Endothelial cell (in vitro differentiated cells): ENCODE measurements around the gene SLBP. TPM values are rescaled to one million over a fixed set of nuclear protein-coding genes. Genes with fewer than 3 reads are reported as not detected.

ENCODE experiments used
- DNase-seq: peaks from one replicate; pipeline ENCODE4 v3.0.0; 2021; ENCODE audit warnings: low spot score
- H3K27ac Mint-ChIP-seq: one replicate; pipeline ENCODE4 v1.8.0; 2021; ENCODE audit warnings: mixed read lengths, inconsistent platforms; ENCODE audit not compliant: unreplicated experiment
- H3K27me3 Mint-ChIP-seq: one replicate; pipeline ENCODE4 v1.8.0; 2021; ENCODE audit warnings: mild to moderate bottlenecking, moderate library complexity, mixed read lengths, inconsistent platforms; ENCODE audit not compliant: unreplicated experiment
- H3K36me3 Mint-ChIP-seq: one replicate; pipeline ENCODE4 v1.8.0; 2021; ENCODE audit warnings: mild to moderate bottlenecking, low read depth, mixed read lengths, inconsistent platforms; ENCODE audit not compliant: unreplicated experiment
- H3K4me1 Mint-ChIP-seq: one replicate; pipeline ENCODE4 v1.8.0; 2021; ENCODE audit warnings: mild to moderate bottlenecking, mixed read lengths, inconsistent platforms; ENCODE audit not compliant: unreplicated experiment
- H3K4me3 Mint-ChIP-seq: one replicate; pipeline ENCODE4 v1.8.0; 2021; ENCODE audit warnings: mild to moderate bottlenecking, mixed read lengths, inconsistent platforms; ENCODE audit not compliant: unreplicated experiment
- H3K9me3 Mint-ChIP-seq: one replicate; pipeline ENCODE4 v1.8.0; 2021; ENCODE audit warnings: mixed read lengths, inconsistent platforms; ENCODE audit not compliant: unreplicated experiment
- CTCF ChIP-seq: fragments of 200-600 bp; sonication (generic); IDR thresholded peaks from one replicate; pipeline ENCODE4 v1.5.0; 2021; ENCODE audit warnings: antibody characterized with exemption; ENCODE audit not compliant: unreplicated experiment
- total RNA-seq: library from RNA; stranded (reverse); fragmentation: NEBNext Ultra II Directional; extraction: Animal tissue kit (Norgen Biotek cat#: 25700); gene quantifications from one replicate; pipeline ENCODE4 v1.2.1, GENCODE V29; 2021; ENCODE audit not compliant: unreplicated experiment

Gene SLBP
- total RNA-seq, 1 donor from 2014 or later = 33.2 TPM

DNA sequence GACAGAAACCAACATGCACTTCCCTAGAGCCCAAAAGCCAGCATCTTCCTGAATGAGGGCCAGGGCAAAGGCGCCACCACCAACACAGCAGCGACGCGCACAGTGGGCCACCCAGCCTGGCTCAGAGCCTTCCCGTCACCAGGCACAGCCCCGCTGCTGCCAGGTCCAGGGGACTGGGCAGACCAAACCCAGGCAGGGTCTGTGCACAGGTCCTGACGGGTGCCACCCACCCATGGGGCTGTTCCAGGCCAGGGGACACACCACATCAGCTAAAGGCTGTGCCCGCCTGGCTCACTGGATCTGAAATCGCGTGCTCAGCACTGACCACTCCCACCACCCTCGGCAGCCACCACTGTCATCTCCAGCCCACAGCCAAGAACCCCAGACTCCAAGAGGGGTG lies 41.8 kb downstream of the SLBP start:
- peaks cover 4% of the 10 kb centered on the region for H3K36me3 Mint-ChIP-seq
- no peaks in the 10 kb centered on the region for H3K9me3 Mint-ChIP-seq
- H3K4me3 Mint-ChIP-seq = no peak overlapping the region
- no peak overlapping the region for H3K27ac Mint-ChIP-seq
- no peak for DNase-seq
- peaks cover 8% of the 10 kb centered on the region for H3K4me1 Mint-ChIP-seq
- no peak for TF ChIP-seq CTCF
- H3K27me3 Mint-ChIP-seq = peaks cover 5% of the 10 kb centered on the region

DNA sequence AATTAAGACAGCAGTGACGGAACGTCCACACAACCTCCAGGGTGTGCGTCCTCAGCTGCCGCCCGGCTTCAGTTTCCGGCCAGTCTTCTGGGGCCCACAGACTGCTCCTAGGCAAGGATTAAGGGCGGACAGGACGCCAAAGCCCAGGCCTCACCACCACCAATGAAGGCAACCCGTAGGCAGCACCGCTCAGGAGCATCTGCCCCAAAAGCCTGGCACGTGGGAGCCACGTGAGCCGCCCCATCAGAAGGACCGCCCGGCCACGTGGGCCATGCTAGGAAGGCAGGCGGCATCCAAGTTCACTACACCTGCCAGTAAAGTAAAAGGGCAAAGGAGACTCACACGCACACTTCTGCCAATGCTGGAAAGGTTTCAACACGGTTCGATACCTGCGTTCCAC lies 42.3 kb downstream of the SLBP start:
- peaks cover 4% of the 10 kb centered on the region for H3K36me3 Mint-ChIP-seq
- DNase-seq = no peak
- no peak overlapping the region for H3K4me3 Mint-ChIP-seq
- H3K27ac Mint-ChIP-seq = no peak overlapping the region
- no peaks in the 10 kb centered on the region for H3K9me3 Mint-ChIP-seq
- TF ChIP-seq CTCF = no peak
- H3K4me1 Mint-ChIP-seq = peaks cover 8% of the 10 kb centered on the region
- H3K27me3 Mint-ChIP-seq = peaks cover 5% of the 10 kb centered on the region

DNA sequence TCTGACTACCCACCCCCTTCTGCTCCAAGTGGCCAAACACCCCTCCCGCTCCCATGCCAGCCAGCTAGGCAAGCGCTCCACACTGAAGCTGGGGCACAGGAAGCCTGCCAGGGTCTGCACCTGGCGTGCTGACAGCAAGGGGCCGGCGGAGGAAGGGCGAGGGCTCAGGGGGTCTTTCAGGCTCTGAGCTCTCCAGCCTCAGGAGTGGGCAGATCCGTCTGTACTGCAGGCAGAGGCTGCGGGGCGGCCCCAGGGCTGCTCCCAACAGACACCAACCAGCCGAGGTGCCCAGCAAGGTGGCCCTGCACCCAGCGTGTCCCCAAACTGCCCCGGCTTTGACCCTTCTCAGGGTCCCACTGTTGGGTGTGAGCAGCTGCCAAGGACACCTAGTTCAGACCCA lies 42.8 kb downstream of the SLBP start:
- H3K4me1 Mint-ChIP-seq = peaks cover 8% of the 10 kb centered on the region
- no peak overlapping the region for H3K27ac Mint-ChIP-seq
- no peak for DNase-seq
- peaks cover 4% of the 10 kb centered on the region for H3K36me3 Mint-ChIP-seq
- H3K27me3 Mint-ChIP-seq = peaks cover 5% of the 10 kb centered on the region
- H3K9me3 Mint-ChIP-seq = no peaks in the 10 kb centered on the region
- TF ChIP-seq CTCF = no peak
- no peak overlapping the region for H3K4me3 Mint-ChIP-seq

DNA sequence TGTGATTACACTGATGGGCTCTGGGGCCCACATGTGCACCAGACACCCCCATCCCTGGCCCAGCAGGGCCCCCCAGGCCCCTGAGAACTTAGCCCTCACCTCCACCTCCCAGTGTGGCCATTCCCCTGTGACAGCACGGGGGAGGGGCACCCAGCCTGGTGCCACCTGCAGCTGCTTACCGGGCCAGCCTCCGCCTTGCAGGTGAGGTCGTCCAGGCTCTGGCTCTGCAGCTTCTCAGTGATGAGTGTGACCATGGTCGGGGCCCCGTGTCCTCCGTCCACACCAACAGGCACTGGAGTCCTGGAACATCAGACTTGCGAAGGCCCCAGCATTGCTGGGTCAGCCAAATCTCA lies 43.7 kb downstream of the SLBP start:
- Mint-ChIP-seq H3K36me3 (peaks cover 4% of the 10 kb centered on the region), H3K4me3 (no peak overlapping the region), H3K4me1 (peaks cover 6% of the 10 kb centered on the region), H3K27me3 (peaks cover 5% of the 10 kb centered on the region), H3K27ac (no peak overlapping the region), H3K9me3 (no peaks in the 10 kb centered on the region)
- DNase-seq = no peak
- no peak for TF ChIP-seq CTCF

- H3K9me3 Mint-ChIP-seq = no peaks in the 10 kb centered on the region
- no peak overlapping the region for H3K4me3 Mint-ChIP-seq
- peaks cover 4% of the 10 kb centered on the region for H3K36me3 Mint-ChIP-seq
- DNase-seq = no peak
- no peak overlapping the region for H3K27ac Mint-ChIP-seq
- no peak for TF ChIP-seq CTCF
- H3K4me1 Mint-ChIP-seq = peaks cover 3% of the 10 kb centered on the region
- H3K27me3 Mint-ChIP-seq = peaks cover 5% of the 10 kb centered on the region
Measured at GRCh38 chr4:1667273-1667672, 44.8 kb downstream of the SLBP start.
